Activated naive CD4-positive, alpha-beta T cell treated with Interleukin-2 at 50 U/mL for 16 hours (primary cell): ENCODE results near the gene ACAT2.
"Not testable (repeated sequence)": the region's sequence is repeated elsewhere in the genome, so short reads cannot be mapped to it uniquely, and the experiment has no call there.

Experiments
- DNase-seq: peaks from one replicate; pipeline ENCODE4 v3.0.0-alpha.2; 2020

ACAT2 gene

DNA sequence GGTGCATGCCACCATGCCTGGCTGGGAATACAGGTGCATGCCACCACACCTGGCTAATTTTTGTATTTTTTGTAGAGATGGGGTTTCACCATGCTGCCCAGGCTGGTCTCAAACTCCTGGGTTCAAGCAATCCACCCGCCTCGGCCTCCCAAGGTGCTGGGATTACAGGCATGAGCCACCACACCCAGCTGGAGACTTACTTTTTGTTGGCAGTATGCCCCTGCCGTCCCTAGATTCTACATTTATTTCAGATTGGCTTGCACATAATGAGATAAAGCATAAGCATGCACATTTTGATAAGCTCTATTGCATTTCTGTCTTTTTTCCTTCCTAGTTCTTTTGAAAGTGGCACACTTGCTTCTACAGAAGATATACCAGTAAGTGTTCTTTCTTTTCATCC, 54.9 kb downstream of the ACAT2 start:
- DNase-seq: not testable (repeated sequence)

DNA sequence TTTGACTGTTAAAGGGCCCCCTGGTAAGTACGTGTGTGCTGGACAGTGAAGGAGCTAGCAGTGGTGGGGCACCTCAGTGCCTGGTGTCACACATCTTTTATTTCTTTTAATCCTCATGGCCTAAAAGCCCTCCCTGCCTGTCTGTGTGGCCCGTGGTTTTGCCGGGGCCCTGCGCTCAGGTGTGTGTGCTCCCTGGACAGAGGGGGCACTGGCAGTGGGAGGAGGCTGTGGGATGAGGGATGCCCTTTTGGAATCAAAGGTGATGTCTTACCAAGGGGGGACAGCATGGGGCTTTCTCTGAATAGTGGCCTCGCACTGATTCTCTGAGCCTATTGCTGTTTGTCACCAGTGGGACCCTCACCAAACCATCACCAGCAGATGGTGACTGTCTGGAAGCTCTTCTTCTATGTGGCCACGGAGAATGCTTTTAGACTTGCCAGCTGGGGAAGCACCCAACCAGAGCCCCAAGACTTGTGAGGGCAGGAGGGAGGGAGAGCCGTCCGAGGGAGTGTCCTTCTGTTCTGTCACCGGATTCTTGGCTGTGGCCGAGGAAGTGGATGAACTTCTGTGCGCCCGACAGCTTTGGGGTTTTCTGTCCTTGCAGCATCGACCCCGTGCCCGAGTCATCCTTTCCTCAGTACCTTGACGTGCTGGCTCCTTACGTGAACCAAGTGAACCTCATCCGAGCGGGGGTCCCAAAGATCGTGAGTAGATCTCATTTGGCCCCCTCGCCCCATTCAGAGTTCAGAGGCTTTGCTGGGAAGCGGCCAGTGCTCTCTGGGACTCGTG, 56.3 kb downstream of the ACAT2 start:
- DNase-seq: no peak

- no peak for DNase-seq
Measured at GRCh38 chr6:159819098-159819497, 57.3 kb downstream of the ACAT2 start.

DNA sequence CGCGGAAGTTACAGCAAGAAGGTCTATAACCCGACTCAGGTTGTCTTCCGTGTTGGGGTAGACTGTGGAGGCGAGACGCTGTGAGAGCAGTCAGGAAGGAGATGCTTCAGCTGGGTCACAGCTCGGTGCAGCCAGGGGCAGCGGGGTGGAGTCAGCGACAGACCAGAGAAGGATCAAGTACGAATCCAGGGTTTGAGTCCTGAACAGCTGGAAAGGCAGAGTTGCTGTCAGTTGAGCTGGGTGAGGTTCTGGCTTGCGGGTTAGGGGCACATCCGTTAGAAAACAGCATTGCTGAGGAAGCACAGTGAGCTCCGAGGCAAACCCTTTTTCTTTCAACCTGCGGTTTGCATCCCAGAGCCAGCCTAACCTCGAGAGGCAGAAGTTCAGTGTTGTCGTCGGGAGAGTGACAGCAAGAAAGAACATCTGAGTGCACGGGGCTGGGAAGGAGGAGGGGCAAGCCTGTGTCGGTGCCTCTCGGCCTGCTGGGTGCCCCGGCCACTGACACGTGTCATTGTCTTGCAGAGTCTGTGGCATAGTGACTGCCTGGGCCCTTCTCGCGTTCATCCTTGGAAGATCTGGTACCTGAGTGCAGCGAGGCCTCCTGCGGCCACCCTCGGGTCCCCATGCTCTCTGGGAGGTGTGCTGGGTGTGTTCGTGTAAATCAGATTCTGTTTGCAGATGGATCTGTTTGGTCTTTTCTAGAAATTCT, 58.2 kb downstream of the ACAT2 start:
- DNase-seq: peak; percentile 22

GRCh38 chr6:159821122-159821521, 59.3 kb downstream of the ACAT2 start:
- no peak for DNase-seq

DNA sequence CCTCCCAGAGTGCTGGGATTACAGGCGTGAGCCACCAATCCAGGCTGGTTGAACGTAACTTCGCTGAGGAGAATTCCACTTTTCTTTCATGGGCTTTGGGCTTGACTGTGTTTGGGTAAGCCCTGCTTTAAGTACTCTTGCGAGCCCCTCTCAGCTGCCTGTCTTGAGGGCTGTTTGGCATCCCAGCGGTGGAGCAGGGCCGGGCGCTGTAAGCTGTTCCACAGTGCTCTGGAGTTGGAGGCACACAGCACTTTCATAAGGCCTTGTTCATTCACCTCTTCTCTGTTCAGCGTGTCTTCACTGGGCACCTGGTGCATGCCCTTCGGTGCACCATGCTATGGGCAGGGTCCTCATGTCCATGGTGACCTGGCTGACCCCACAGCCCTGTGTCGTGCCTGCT, 59.9 kb downstream of the ACAT2 start:
- DNase-seq: no peak

GRCh38 chr6:159823953-159824352, 62.1 kb downstream of the ACAT2 start:
- DNase-seq: no peak

DNA sequence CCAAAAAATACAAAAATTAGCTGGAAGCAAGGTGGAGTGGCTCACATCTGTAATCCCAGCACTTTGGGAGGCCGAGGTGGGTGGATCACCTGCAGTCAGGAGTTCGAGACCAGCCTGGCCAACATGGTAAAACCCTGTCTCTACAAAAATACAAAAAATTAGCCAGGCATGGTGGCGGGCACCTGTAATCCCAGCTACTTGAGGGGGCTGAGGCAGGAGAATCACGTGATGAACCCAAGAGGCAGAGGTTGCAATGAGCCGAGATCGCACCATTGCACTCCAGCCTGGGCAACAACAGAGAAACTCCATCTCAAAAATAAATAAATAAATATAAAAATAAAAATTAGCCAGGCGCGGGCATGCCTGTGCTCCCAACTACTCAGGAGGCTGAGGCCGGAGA, 62.8 kb downstream of the ACAT2 start:
- DNase-seq: not testable (repeated sequence)

- DNase-seq: no peak
Measured at GRCh38 chr6:159826004-159826403, 64.2 kb downstream of the ACAT2 start.

- DNase-seq: no peak
Measured at GRCh38 chr6:159826968-159827647, 65.3 kb downstream of the ACAT2 start.

DNA sequence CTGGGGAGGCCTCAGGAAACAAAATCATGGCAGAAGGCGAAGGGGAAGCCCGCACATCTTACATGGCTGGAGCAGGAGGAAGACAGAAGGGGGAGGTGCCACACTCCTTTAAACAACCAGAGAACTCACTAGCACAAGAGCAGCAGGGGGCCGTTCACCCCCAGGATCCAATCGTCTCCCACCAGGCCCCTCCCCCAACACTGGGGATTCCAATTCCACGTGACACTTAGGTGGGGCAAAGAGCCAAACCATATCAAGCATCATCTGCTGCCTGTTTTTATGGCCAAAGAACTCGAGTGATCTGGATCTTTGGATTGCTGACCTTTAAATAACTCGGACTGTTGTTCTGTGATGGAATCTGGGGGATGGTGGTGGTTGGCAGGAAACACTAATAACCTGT, 66.2 kb downstream of the ACAT2 start:
- no peak for DNase-seq
